ENCODE results near the gene ZRANB3. TPM values are rescaled to one million over a fixed set of nuclear protein-coding genes. Genes with fewer than 3 reads are reported as not detected.

ZRANB3 gene
- total and polyA plus RNA-seq, 2 experiments from 2014 or later, result 10.5 to 16.8 TPM

- Histone ChIP-seq H3F3A (replicated peaks; ENCODE audit: low read depth) (no peaks in the 10 kb centered on the region), H4K20me1 (replicated peaks; ENCODE audit: insufficient read depth) (no peaks in the 10 kb centered on the region), H3K4me1 (ENCODE audit: insufficient read depth) (peaks cover 12% of the 10 kb centered on the region), H3K27ac (ENCODE audit: low read depth) (no peak overlapping the region), H2AFZ (no peak overlapping the region), H3K9me2 (ENCODE audit: insufficient read depth) (no peaks in the 10 kb centered on the region), H3K4me2 (no peak overlapping the region), H3K27me3 (ENCODE audit: insufficient read depth) (no peaks in the 10 kb centered on the region), H3K36me3 (ENCODE audit: insufficient read depth) (no peaks in the 10 kb centered on the region), H3K4me3 (no peak overlapping the region), H3K79me2 (replicated peaks; ENCODE audit: insufficient read depth) (no peaks in the 10 kb centered on the region)
- TF ChIP-seq NANOG (IDR thresholded peaks at IDR 0.05; ENCODE audit: borderline replicate concordance) (no peak), JUNB (IDR thresholded peaks at IDR 0.05; ENCODE audit: unreplicated experiment) (no peak), ZNF114 (CRISPR knock-in tag; IDR thresholded peaks at IDR 0.05) (no peak), ZNF462 (CRISPR knock-in tag; IDR thresholded peaks at IDR 0.05) (no peak), CREB1 (CRISPR knock-in tag; IDR thresholded peaks at IDR 0.05; ENCODE audit: low read depth) (no peak), POLR2AphosphoS5 (IDR thresholded peaks at IDR 0.05; ENCODE audit: low read depth) (no peak), STAT1 (IDR thresholded peaks at IDR 0.05; ENCODE audit: unreplicated experiment) (no peak), EZH2phosphoT487 (IDR thresholded peaks at IDR 0.05; ENCODE audit: unreplicated experiment) (no peak), EZH2 (IDR thresholded peaks at IDR 0.05; ENCODE audit: low read depth, unreplicated experiment) (no peak), ZNF331 (CRISPR knock-in tag; IDR thresholded peaks at IDR 0.05; ENCODE audit: low read depth) (no peak), ETS1 (IDR thresholded peaks at IDR 0.05) (no peak)
- TF ChIP-seq, protein P1, sequence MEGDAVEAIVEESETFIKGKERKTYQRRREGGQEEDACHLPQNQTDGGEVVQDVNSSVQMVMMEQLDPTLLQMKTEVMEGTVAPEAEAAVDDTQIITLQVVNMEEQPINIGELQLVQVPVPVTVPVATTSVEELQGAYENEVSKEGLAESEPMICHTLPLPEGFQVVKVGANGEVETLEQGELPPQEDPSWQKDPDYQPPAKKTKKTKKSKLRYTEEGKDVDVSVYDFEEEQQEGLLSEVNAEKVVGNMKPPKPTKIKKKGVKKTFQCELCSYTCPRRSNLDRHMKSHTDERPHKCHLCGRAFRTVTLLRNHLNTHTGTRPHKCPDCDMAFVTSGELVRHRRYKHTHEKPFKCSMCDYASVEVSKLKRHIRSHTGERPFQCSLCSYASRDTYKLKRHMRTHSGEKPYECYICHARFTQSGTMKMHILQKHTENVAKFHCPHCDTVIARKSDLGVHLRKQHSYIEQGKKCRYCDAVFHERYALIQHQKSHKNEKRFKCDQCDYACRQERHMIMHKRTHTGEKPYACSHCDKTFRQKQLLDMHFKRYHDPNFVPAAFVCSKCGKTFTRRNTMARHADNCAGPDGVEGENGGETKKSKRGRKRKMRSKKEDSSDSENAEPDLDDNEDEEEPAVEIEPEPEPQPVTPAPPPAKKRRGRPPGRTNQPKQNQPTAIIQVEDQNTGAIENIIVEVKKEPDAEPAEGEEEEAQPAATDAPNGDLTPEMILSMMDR (conservative IDR thresholded peaks at IDR 0.05; ENCODE audit: low read depth in 2 of 2), result no peak
- TF ChIP-seq, protein P2, sequence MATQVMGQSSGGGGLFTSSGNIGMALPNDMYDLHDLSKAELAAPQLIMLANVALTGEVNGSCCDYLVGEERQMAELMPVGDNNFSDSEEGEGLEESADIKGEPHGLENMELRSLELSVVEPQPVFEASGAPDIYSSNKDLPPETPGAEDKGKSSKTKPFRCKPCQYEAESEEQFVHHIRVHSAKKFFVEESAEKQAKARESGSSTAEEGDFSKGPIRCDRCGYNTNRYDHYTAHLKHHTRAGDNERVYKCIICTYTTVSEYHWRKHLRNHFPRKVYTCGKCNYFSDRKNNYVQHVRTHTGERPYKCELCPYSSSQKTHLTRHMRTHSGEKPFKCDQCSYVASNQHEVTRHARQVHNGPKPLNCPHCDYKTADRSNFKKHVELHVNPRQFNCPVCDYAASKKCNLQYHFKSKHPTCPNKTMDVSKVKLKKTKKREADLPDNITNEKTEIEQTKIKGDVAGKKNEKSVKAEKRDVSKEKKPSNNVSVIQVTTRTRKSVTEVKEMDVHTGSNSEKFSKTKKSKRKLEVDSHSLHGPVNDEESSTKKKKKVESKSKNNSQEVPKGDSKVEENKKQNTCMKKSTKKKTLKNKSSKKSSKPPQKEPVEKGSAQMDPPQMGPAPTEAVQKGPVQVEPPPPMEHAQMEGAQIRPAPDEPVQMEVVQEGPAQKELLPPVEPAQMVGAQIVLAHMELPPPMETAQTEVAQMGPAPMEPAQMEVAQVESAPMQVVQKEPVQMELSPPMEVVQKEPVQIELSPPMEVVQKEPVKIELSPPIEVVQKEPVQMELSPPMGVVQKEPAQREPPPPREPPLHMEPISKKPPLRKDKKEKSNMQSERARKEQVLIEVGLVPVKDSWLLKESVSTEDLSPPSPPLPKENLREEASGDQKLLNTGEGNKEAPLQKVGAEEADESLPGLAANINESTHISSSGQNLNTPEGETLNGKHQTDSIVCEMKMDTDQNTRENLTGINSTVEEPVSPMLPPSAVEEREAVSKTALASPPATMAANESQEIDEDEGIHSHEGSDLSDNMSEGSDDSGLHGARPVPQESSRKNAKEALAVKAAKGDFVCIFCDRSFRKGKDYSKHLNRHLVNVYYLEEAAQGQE (IDR thresholded peaks at IDR 0.05; ENCODE audit: unreplicated experiment), result no peak
- ATAC-seq (no peak), DNase-seq (ENCODE audit: low spot score) (no peak)
- Mint-ChIP-seq H3K9me3 (peaks cover 3% of the 10 kb centered on the region; the same call in 2 of the 3 replicates), H3K4me3 (no peak overlapping the region), H3K36me3 (ENCODE audit: low read depth) (no peaks in the 10 kb centered on the region), H3K4me1 (no peaks in the 10 kb centered on the region), H3K27me3 (ENCODE audit: insufficient read depth, low read depth, poor library complexity) (no peaks in the 10 kb centered on the region), H3K27ac (no peak overlapping the region)
Measured at GRCh38 chr2:135281379-135281778, 249.6 kb downstream of the ZRANB3 start.

All from GM23338 (cell line).